NCI-H128 (cell line): ENCODE results near the gene SMG9.

ENCODE experiments used
- DNase-seq: peaks from one replicate; lab custom pipeline; 2025; ENCODE audit not compliant: unreplicated experiment; lab: John Stamatoyannopoulos, UW

The SMG9 gene

GRCh38 chr19:43726736-43727592 is 27.8 kb downstream of the SMG9 start:
- no peak for DNase-seq

DNA sequence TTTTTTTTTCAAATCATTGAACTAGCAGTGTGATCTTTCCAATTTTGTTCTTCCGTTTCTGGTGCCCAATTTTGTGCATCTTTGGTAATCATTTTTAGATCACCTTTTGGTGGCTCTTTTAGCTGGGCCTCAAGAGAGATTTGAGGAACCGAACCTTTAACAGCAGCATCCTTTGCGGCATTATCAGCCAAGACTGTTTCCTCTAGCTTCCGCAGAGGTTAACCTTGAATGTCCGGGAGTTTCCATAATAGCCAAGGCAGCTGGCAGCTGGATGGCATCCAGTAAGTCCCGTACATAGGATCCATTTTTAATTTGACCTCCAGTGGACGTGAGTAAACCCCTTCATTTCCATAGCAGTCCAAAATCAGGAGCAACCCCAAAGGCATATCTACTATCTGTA is 29.3 kb downstream of the SMG9 start:
- DNase-seq, result no peak

DNA sequence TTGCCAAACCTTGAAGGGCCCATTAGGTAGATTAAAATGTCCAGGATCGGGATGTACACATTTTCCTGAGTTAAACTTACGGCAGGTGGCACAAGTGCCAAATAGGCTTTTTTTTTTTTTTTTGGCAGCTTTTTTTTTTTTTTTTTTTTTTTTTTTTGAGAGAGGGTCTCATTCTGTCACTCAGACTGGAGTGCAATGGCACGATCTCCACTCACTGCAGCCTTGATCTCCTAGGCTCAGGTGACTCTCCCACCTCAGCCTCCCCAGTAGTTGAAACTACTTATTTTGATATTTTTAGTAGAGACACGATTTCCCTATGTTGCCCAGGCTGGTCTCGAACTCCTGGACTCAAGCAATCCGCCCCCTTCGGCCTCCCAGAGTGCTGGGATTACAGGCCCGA is 29.9 kb downstream of the SMG9 start:
- no peak for DNase-seq

DNA sequence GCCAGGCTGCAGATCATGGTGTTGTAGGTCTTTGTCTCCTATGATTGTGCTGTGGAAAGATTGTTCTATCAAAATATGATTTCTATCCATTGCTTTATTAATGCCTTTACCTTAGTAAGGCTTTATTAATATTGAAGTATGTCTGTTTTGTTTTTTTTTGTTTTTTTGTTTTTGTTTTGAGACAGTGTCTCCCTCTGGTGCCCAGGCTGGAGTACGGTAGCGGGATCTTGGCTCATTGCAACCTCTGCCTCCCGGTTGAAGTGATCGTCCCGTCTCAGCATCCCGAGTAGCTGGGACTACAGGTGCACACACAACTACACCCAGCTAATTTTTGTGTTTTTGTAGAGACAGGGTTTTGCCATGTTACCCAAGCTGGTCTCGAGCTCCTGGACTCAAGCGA is 31.2 kb downstream of the SMG9 start:
- DNase-seq, result no peak

DNA sequence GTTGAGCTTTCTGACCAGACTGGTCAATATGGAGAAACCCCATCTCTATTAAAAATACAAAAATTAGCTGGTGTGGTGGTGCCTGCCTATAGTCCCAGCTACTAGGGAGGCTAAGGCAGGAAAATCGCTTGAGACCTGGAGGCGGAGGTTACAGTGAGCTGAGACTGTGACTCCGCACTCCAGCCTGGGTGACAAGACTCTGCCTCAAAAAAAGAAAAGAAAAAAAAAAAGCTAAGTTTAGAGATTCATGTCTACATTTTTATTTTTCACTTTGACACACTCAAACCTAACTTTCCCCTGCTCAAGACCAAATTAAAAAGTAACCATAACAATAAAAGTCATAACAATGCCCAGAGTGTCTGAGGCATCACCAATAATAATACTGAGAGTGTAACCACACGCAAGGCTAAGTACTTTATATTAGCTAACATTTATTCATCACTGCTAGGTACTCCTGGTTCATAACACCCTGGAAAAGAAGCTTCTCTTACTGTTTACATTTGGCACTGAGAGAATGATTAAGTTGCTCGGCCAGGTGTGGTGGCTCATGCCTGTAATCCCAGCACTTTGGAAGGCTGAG is 33.2 kb downstream of the SMG9 start:
- no peak for DNase-seq

GRCh38 chr19:43720936-43721335 is 33.8 kb downstream of the SMG9 start:
- DNase-seq, result no peak

DNA sequence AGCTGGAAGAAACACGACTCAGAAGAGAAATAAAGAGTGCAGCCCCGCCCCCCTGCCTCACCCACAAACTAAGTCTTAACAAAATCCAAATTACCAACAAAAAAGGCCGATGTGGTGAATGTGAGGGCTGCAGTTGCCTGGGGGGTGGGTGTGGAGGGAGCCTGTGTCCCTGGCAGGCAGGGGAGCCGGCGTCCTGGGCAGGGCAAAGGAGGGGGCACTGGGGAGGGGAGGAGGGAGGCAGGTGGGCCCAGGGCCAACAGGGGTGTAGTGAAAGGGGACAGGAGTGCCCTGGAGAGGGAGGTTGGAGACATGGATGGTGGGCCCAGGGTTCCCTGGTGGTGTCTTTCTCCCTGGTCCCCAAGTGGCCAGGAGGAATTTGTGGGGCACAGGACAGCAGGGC is 34.8 kb downstream of the SMG9 start:
- no peak for DNase-seq

GRCh38 chr19:43719378-43719868 is 35.3 kb downstream of the SMG9 start:
- DNase-seq, result no peak

DNA sequence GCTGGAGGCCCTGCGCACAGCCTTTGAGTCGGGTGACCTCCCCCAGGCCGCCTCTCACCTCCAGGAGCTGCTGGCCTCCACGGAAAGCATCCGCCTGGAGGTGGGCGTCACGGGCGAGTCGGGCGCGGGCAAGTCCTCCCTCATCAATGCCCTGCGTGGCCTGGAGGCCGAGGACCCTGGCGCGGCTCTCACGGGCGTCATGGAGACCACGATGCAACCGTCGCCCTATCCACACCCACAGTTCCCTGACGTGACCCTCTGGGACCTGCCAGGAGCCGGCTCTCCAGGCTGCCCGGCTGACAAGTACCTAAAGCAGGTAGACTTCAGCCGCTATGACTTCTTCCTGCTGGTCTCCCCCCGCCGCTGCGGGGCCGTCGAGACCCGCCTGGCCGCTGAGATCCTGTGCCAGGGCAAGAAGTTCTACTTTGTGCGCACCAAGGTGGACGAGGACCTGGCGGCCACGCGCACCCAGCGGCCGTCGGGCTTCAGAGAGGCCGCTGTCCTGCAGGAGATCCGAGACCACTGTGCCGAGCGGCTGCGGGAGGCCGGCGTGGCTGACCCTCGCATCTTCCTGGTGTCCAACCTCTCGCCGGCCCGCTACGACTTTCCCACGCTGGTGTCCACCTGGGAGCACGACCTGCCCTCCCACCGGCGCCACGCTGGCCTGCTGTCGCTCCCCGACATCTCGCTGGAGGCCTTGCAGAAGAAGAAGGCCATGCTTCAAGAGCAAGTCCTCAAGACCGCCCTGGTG is 36.0 kb downstream of the SMG9 start:
- DNase-seq, result no peak

- no peak for DNase-seq
Measured at GRCh38 chr19:43715776-43716175, 39.0 kb downstream of the SMG9 start, which contains the start of gene IRGC. TSS of gene IRGC (plus strand) at chr19:43716076. CDS start at chr19:43718559, 2,483 bp downstream.

DNA sequence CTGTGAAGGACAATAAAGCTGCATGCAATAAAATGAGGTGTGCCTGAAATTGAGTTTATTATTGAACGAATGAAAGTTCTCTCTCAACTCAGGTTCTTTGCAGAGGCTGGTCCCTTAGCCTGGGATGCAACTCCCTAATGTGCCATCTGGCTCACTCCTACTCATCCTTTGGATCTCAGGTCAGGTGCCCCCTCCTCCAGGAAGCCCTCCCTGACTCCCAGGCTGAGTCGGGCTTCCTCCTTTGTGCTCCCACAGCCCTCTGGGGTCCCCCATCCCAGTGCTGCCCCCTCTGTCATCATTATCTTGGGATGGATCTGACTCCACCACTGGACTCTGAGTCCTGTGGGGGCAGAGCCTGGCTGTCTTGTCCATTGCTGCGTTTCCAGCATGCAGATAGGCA is 41.6 kb downstream of the SMG9 start:
- DNase-seq, result no peak

GRCh38 chr19:43711751-43712355 is 42.9 kb downstream of the SMG9 start:
- DNase-seq, result no peak

DNA sequence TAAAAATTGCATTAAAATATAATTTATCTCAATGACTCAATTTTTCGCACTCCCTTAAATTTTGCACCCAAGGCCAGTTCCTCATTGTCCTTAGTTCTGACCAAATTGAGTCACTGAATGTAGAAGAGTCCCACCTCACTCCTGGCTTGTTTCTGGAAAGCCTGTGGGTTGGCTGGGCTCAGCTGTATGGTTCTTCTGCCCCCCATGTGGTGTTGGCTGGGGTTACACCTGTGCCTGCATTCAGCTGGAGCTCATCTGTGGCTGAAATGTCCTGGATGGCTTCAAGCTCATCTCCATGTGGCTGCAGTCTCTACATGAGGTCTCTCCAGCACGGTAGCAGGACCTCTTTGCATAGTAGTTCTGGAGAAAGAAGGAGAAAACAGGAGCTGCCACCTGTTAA is 46.0 kb downstream of the SMG9 start:
- DNase-seq, result no peak

DNA sequence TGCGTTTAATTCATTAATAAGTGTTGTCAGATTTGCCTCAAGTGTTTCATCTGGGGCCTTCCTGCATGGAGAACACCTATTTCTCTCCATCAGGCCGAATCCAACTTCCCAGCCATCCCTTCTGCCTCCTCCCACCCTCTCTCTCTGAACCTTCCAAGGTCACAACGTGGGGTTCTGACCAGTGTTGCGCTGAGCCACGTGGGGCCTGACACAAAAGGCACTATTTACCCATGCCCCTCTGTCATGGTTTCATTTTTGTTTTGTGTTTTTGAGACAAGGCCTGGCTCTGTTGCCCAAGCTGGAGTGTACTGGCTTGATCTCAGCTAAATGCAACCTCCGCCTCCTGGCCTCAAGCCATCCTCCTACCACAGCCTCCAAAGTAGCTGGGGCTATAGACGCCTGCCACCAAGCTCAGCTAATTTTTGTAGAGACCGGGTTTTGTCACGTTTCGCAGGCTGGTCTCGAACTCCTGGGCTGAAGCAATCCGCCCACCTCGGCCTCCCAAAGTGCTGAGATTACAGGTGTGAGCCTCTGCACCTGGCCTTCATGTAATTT is 47.5 kb downstream of the SMG9 start:
- no peak for DNase-seq

GRCh38 chr19:43705729-43706128 is 49.0 kb downstream of the SMG9 start:
- DNase-seq, result no peak

DNA sequence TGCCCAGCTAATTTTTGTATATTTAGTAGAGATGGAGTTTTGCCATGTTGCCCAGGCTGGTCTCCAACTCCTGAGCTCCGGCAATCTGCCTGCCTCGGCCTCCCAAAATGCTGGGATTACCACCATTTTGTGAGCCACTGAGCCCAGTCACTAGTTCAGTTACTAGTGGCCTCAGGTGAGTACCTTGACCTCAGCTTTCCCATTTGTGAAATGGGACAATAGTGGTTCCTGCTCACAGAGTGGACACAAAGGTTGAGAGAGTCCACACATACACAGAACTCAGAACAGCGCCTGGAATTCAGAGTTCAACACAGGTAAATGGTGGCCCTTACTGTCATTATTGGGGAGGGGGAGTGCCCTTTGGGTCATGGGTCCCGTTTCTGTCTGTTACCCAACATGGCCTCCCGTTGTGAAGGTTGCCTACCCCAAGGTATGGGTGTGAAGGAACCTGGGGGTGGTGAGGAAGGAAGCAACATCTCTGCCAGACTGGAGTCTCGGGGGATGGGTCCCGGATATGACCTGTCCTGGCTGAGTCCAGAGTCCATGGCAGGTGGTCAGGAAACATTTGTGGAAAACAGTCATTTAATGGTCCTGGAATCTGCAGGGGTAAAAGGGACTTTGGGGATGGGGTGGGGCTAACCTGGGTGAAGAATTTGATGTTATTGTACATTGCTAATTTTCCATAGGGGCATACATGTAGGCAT is 50.6 kb downstream of the SMG9 start:
- no peak for DNase-seq

DNA sequence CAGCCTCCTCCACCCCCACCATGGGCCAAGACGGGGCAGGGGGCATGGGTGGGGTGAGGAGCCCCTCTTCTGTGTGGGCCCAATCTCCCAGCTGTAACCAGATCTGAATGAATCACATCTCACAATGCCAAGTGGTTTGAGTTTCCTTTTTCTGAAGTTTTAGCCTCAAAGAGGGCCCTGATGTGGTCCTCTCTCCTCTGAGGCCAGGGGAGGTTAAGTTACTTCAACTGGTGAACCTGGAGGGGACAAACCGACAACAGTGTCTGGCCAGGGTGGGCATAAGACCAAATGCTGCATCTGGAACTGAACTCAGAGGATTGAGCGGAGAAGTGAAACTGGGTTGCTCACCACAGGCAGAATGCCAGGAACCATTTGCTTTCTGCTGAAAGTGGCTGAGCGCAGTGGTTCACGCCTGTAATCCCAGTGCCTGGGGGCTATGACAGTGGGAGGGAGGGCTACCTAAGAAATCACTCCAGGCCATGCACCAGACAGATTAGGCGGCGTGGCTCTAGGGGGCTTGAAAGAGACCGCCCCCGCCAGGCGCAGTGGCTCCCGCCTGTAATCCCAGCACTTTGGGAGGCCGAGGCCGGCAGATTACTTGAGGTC is 54.3 kb downstream of the SMG9 start:
- DNase-seq, result no peak

DNA sequence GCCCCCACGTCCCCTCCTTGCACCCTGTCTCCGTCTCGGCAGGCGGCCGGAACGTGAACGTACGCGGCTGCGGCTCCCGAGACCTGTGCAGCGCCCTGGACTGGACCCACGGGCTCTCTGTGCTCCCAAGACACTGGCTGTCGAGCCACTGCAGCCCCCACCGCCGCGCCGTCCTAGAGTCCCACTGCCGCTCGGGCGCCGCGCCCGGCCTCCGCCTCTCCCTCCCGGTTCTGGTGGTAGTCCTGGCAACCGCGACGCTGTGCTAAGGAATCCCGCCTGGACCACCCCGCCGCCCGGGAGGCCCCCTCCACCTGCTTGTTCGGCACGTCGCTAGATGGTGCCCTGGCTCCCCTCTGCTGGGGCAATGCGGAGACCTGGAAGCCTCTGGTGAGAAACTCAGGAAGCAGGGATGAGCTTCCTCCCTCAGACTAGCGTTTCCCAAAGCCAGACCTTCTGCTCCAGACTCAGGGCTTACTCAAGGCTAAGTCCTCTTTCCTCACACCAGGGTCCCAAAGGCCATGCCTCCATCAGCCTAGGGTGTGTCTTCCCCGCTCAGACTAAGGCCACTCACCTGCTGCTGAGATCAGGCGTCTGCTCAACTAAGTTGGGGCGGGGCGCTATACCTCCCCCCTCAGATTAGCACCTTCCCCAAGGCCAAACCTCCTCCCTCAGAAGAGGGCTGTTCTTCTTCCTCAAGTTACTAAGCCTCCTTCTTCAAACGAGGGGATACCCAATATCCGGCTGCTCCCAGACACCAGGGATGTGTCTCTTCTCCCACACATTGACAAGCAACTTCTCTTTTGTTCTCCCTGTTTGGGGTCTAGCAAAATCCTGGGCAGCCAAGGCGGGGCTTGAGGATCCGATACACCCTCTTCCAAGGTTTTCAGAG is 55.0 kb downstream of the SMG9 start:
- no peak for DNase-seq

DNA sequence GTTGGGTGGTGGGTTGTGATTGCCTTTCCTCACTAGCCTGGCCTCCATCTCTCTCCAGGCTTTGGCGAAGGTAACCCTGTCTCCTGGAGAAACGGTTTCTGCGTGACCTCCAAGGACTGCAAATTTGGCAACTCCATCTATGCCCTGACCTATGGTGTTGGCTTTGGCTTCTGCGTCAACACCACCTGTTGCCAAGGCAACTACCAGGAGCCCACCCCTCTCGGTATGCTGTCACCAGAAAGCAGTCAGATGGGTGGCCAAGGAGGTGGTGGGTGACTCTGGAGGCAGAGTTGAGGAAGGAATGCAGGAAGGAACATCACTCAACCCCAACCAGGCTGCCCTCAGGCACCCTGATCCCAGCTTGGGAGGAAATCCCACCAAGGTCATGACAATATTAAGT is 57.5 kb downstream of the SMG9 start:
- no peak for DNase-seq
